ENCODE results near the gene HAAO.

The HAAO gene

GRCh38 chr2:42762823-42763804 is 29.3 kb downstream of the HAAO start:
- TF ChIP-seq TAF1 (IDR thresholded peaks at IDR 0.05; ENCODE audit: borderline replicate concordance, low read depth, low read length): no peak
- TF ChIP-seq POLR2A (IDR thresholded peaks at IDR 0.05; ENCODE audit: low read depth, low read length): no peak
- no peak for TF ChIP-seq POLR2AphosphoS5 (IDR thresholded peaks at IDR 0.05; ENCODE audit: low read depth, low read length)
- DNase-seq (ENCODE audit: insufficient read length) (no peak), FAIRE-seq (no peak)

GRCh38 chr2:42762155-42762554 is 30.2 kb downstream of the HAAO start:
- DNase-seq (ENCODE audit: insufficient read length) (no peak), FAIRE-seq (no peak)
- no peak for TF ChIP-seq TAF1 (IDR thresholded peaks at IDR 0.05; ENCODE audit: borderline replicate concordance, low read depth, low read length)
- no peak for TF ChIP-seq POLR2AphosphoS5 (IDR thresholded peaks at IDR 0.05; ENCODE audit: low read depth, low read length)
- no peak for TF ChIP-seq POLR2A (IDR thresholded peaks at IDR 0.05; ENCODE audit: low read depth, low read length)

DNA sequence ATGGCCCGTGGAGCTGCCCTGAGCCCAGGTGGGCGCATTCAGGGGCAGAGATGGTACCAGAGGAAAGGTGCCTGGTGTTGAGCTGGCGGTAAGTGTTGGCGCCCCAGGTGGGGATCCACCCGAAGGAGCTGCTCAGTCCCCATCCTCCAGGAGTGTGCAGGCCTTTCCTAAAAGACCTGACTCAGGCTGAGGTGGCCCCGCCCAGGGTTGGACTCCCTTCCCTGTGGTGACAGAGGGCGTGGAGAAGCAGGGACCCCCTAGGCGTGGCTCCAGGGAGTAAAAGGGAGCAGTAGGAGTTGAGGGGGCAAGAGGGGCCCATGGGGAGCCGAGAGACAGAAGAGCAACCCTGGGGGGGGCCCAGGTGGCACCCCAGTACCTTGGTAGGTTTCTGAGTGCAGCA is 30.8 kb downstream of the HAAO start:
- no peak for TF ChIP-seq TAF1 (IDR thresholded peaks at IDR 0.05; ENCODE audit: borderline replicate concordance, low read depth, low read length)
- no peak for TF ChIP-seq POLR2A (IDR thresholded peaks at IDR 0.05; ENCODE audit: low read depth, low read length)
- TF ChIP-seq POLR2AphosphoS5 (IDR thresholded peaks at IDR 0.05; ENCODE audit: low read depth, low read length): no peak
- no peak for DNase-seq (ENCODE audit: insufficient read length)
- FAIRE-seq: no peak

DNA sequence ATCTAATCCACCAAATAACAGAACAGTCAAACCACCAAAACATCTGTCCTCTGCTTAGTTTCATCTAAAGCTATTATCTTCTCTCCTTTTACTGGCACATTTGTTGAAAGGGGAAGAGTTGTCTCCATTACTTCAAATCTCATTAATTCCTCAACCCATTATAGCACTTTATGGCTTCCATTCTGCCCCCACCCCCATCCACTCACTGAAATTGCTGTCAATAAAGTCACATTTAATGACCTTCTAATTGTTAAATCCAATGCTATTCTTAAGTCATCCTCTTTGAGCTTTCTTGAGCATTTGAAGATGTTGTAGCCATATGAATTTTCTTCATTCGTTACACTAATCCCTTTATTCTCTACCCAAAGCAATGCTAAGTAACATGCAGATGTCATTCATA is 33.6 kb downstream of the HAAO start:
- DNase-seq (ENCODE audit: insufficient read length) (no peak), FAIRE-seq (no peak)

GRCh38 chr2:42757981-42758740 is 34.2 kb downstream of the HAAO start:
- FAIRE-seq (no peak), DNase-seq (ENCODE audit: insufficient read length) (no peak)
- TF ChIP-seq POLR2AphosphoS5 (IDR thresholded peaks at IDR 0.05; ENCODE audit: low read depth, low read length) (no peak), TAF1 (IDR thresholded peaks at IDR 0.05; ENCODE audit: borderline replicate concordance, low read depth, low read length) (no peak), POLR2A (IDR thresholded peaks at IDR 0.05; ENCODE audit: low read depth, low read length) (no peak)

More for the DNA sequence above, 33.6 kb downstream of the HAAO start:
- TF ChIP-seq TAF1 (IDR thresholded peaks at IDR 0.05; ENCODE audit: borderline replicate concordance, low read depth, low read length) (no peak), POLR2A (IDR thresholded peaks at IDR 0.05; ENCODE audit: low read depth, low read length) (no peak), POLR2AphosphoS5 (IDR thresholded peaks at IDR 0.05; ENCODE audit: low read depth, low read length) (no peak)

GRCh38 chr2:42756966-42757513 is 35.3 kb downstream of the HAAO start:
- FAIRE-seq (no peak), DNase-seq (ENCODE audit: insufficient read length) (no peak)
- TF ChIP-seq TAF1 (IDR thresholded peaks at IDR 0.05; ENCODE audit: borderline replicate concordance, low read depth, low read length) (no peak), POLR2A (IDR thresholded peaks at IDR 0.05; ENCODE audit: low read depth, low read length) (no peak), POLR2AphosphoS5 (IDR thresholded peaks at IDR 0.05; ENCODE audit: low read depth, low read length) (no peak)

GRCh38 chr2:42756150-42756775 is 36.1 kb downstream of the HAAO start:
- no peak for FAIRE-seq
- TF ChIP-seq POLR2A (IDR thresholded peaks at IDR 0.05; ENCODE audit: low read depth, low read length) (no peak), TAF1 (IDR thresholded peaks at IDR 0.05; ENCODE audit: borderline replicate concordance, low read depth, low read length) (no peak), POLR2AphosphoS5 (IDR thresholded peaks at IDR 0.05; ENCODE audit: low read depth, low read length) (no peak)

GRCh38 chr2:42755191-42755880 is 37.0 kb downstream of the HAAO start:
- DNase-seq (ENCODE audit: insufficient read length): no peak
- no peak for TF ChIP-seq POLR2A (IDR thresholded peaks at IDR 0.05; ENCODE audit: low read depth, low read length)
- no peak for FAIRE-seq

More at GRCh38 chr2:42756150-42756775, 36.1 kb downstream of the HAAO start:
- DNase-seq (ENCODE audit: insufficient read length): no peak

GRCh38 chr2:42754776-42755140 is 37.6 kb downstream of the HAAO start:
- FAIRE-seq: no peak
- no peak for TF ChIP-seq POLR2A (IDR thresholded peaks at IDR 0.05; ENCODE audit: low read depth, low read length)
- no peak for TF ChIP-seq TAF1 (IDR thresholded peaks at IDR 0.05; ENCODE audit: borderline replicate concordance, low read depth, low read length)
- no peak for TF ChIP-seq POLR2AphosphoS5 (IDR thresholded peaks at IDR 0.05; ENCODE audit: low read depth, low read length)
- no peak for DNase-seq (ENCODE audit: insufficient read length)

DNA sequence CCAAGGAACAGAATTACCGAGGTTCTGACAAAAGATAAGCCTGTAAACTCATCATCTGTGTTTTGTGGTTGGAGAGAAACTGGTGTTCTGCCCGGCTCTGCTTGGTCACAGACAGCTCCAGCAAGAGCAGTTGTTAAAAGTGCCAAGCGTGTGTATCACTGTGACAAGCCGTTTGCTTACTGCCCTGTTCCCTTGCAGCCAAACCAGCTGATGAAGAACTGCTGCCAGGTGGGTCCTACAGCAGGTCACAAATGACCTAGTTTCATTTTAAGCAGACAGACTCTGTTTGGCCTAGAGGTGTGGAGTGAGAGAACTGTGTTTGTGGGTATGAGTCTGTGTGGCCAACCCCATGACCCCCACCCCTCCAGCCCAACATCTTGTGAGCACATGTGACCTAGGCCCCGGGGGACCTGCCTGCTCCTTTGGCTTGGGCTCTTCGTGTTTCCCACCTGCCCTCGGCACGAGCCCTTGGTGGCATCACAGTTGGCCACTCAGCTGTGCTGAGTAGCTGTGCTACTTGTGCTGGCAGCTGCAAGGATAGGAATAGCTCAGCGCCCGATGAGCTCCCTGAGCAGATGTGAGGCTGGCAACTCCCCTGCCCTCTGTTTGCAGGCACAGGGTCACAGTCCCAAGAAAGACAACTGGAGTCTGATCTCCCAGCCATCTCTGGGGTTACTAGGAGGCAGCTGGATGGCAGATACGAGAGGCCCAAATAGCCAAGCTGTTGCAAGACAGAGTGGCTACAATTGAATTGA is 38.2 kb downstream of the HAAO start:
- DNase-seq (ENCODE audit: insufficient read length) (no peak), FAIRE-seq (peak; percentile 82)

More for the DNA sequence above, 38.2 kb downstream of the HAAO start:
- TF ChIP-seq POLR2AphosphoS5 (IDR thresholded peaks at IDR 0.05; ENCODE audit: low read depth, low read length) (no peak), POLR2A (IDR thresholded peaks at IDR 0.05; ENCODE audit: low read depth, low read length) (no peak), TAF1 (IDR thresholded peaks at IDR 0.05; ENCODE audit: borderline replicate concordance, low read depth, low read length) (no peak)

Data from GM12892 (cell line).